SJSA1 (cell line): Measurements from ENCODE around the gene NUFIP2. TPM values are rescaled to one million over a fixed set of nuclear protein-coding genes. Genes with fewer than 3 reads are reported as not detected.
"Not testable (repeated sequence)": the region's sequence is repeated elsewhere in the genome, so short reads cannot be mapped to it uniquely, and the experiment has no call there.

Source experiments
- DNase-seq, 2 experiments: peaks; one replicate each; pipeline ENCODE4 v3.0.0-alpha.2; 2015 to 2020; ENCODE audit warnings: low spot score in 2 of 2, low read depth in 1 of 2
- H3K27ac ChIP-seq: fragments of 250-450 bp; sonication (Bioruptor Pico); 2 replicates; pipeline ENCODE4 v1.5.1; 2020; ENCODE audit warnings: mild to moderate bottlenecking, moderate library complexity
- H3K27me3 ChIP-seq: fragments of 250-450 bp; sonication (Bioruptor Pico); replicated peaks from 2 replicates; pipeline ENCODE4 v1.5.1; 2020; ENCODE audit warnings: mild to moderate bottlenecking, moderate library complexity
- H3K36me3 ChIP-seq: fragments of 250-450 bp; sonication (Bioruptor Pico); 2 replicates; pipeline ENCODE4 v1.5.1; 2020; ENCODE audit warnings: mild to moderate bottlenecking
- H3K4me1 ChIP-seq: fragments of 250-450 bp; sonication (Bioruptor Pico); replicated peaks from 2 replicates; pipeline ENCODE4 v1.6.1; 2021; ENCODE audit warnings: mild to moderate bottlenecking
- H3K4me3 ChIP-seq: fragments of 250-450 bp; sonication (Bioruptor Pico); 2 replicates; pipeline ENCODE4 v1.5.1; 2020; ENCODE audit warnings: mild to moderate bottlenecking
- H3K9me3 ChIP-seq: fragments of 250-450 bp; sonication (Bioruptor Pico); replicated peaks from 2 replicates; pipeline ENCODE4 v1.5.1; 2020; ENCODE audit warnings: mild to moderate bottlenecking
- total RNA-seq: library from RNA; depleted of rRNA; stranded (reverse); fragments of >200 nt; shearing (Covaris generic); gene quantifications from 2 replicates; pipeline ENCODE4 v1.2.3, GENCODE V29; 2014

The NUFIP2 gene
- total RNA-seq, 1 experiment from 2014 or later = 36.2 TPM

DNA sequence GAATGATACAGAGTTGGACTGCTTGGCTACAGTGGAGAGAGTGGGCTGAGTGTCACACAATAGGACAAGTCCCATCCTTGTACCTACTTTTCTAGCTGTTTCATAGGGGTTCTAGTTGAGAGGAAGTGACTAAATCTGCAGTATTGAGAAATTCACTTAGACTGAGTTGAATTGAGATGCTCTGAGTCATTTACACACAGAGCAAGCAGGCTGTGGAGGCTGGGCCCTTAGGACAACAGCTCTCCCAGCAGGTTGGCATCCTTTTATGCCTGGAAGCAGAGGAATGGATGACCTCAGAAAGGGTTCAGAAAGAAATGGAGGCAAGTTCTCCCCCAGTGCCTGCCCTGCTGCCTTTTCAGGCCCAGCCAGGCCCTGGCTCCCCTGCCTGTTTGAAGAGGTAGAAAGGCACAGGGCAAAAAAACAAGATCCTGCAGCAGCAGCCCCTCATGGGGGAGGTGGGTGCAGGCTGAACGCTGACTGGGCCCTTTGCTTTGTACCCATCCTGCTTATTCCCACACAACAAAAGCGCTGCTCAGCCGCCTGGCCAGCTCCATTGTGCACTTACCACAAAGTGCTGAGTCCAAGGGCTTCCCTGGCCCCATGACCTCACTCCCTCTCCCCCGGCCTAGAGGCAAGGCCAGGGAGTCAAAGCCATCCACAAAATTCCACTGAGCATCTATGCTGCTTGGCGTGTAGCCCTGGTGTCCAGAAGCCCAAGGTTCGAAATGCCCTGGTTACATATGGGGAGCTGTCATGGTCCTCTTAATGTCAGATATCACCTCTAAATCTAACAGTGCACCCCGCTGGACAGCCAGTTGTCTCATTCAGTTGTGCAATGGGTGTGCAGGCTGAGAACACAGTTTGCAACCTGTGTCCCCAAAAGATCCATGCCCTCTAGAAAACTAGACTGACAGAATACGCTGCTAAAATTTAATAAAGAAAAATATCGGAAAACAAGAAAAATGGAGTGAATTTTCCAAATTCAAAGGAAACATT, 52.7 kb downstream of the NUFIP2 start:
- no peaks in the 10 kb centered on the region for H3K27me3 ChIP-seq
- H3K4me3 ChIP-seq = no peak overlapping the region
- peaks cover 19% of the 10 kb centered on the region for H3K4me1 ChIP-seq
- H3K27ac ChIP-seq = peak overlapping the region; percentile 56
- H3K36me3 ChIP-seq = no peaks in the 10 kb centered on the region
- DNase-seq = peak; percentile 78 to 85
- no peaks in the 10 kb centered on the region; the same call in 1 of the 2 replicates for H3K9me3 ChIP-seq

DNA sequence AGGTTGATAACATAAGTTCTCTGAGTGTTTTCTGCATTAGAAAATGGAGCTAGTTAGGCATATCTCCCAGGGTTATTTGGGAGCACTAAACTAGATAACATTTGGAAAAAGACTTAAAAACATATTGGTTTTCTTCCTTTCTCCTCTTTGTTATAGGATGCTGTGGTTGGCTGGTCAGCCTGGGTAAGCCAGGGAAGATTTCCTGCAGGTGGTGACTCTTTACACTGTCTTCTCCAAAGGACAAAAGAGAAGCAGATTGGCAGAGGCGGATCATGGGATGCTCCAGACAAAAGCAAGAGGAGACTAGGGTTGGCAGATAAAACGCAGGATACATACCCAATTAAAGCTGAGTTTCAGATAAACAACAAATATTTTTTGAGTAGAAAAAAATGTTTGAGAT, 53.5 kb downstream of the NUFIP2 start:
- Histone ChIP-seq H3K36me3 (no peaks in the 10 kb centered on the region), H3K4me1 (peaks cover 19% of the 10 kb centered on the region), H3K27me3 (no peaks in the 10 kb centered on the region), H3K27ac (peak overlapping the region; percentile 56), H3K9me3 (no peaks in the 10 kb centered on the region; the same call in 1 of the 2 replicates), H3K4me3 (no peak overlapping the region)
- DNase-seq = no peak

DNA sequence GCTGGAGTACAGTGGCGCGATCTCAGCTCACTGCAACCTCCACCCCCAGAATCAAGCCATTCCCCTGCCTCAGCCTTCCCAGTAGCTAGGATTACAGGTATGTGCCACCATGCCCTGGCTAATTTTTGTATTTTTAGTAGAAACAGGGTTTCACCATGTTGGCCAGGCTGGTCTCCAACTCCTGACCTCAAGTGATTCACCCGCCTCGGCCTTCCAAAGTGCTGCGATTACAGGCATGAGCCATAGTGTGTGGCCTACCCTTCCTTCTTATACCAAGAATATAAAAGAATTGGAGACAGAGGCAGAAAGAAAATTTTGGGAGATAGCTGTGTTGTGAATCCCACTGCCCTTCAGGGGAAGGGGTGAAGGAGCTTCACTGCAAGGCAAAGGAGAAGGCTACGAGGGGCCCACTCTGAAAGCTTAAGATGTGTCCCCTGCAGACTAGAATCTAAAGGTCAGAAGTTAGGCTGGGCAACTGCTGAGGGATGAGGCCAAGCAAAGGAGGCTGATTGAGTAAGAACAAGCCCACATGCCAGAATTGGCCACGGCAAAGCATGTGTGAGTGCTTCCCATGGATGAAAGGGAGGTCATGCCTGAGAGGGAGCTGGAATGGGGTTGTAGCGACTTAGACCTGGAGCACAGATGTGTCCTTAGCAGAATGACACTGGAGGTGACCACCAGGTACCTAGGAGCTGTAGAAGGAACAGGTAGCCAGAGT, 55.7 kb downstream of the NUFIP2 start:
- no peaks in the 10 kb centered on the region for H3K36me3 ChIP-seq
- no peak for DNase-seq
- peaks cover 19% of the 10 kb centered on the region for H3K4me1 ChIP-seq
- no peaks in the 10 kb centered on the region; the same call in 1 of the 2 replicates for H3K9me3 ChIP-seq
- H3K27me3 ChIP-seq = no peaks in the 10 kb centered on the region
- no peak overlapping the region for H3K4me3 ChIP-seq
- H3K27ac ChIP-seq = no peak overlapping the region

DNA sequence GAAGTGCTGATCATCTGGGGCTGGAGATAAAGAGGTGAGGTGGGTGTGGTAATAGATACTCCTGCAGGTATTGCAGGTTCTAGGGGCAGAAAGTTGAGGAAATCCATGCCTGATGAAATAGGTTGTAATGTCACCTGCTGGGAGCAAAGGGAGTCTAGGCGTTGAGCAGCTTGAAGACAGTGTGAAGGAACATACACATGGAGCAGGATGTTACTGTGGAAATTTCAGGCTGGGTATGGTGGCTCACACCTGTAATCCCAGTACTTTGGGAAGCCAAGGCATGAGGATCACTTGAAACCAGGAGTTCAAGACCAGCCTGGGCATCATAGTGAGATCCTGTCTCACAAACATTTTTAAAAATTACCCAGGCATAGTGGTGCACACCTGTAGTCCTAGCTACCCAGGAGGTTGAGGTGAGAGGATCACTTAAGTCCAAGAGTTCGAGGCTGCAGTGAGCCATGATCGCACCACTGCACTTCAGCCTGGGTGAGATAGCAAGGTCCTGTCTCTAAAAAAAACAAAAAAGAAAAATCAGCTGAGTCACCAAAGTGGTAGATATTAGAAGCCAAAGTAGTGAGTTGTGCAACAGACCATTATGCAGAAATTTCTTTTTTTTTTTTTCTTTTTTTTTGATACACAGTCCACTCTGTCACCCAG, 56.3 kb downstream of the NUFIP2 start:
- H3K9me3 ChIP-seq = no peaks in the 10 kb centered on the region
- no peaks in the 10 kb centered on the region for H3K36me3 ChIP-seq
- no peak overlapping the region for H3K27ac ChIP-seq
- no peak for DNase-seq
- peaks cover 19% of the 10 kb centered on the region for H3K4me1 ChIP-seq
- no peak overlapping the region for H3K4me3 ChIP-seq
- no peaks in the 10 kb centered on the region for H3K27me3 ChIP-seq

DNA sequence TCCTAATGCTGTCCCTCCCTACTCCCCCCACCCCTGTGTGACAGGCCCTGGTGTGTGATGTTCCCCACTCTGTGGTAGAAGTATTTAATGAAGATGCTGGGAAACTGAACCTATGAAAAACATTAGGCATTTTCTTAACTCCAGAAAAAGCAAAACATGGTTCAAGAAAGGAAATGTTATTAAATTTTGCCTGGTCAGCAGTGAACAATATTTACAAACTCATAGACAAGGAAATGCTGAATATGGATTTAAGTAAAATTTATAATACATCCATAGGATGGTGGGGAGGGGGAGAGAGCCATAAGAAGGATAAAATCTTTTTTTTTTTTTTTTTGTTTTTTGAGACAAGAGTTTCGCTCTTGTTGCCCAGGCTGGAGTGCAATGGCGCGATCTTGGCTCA, 58.0 kb downstream of the NUFIP2 start:
- no peaks in the 10 kb centered on the region for H3K27me3 ChIP-seq
- H3K36me3 ChIP-seq = no peaks in the 10 kb centered on the region
- no peak overlapping the region for H3K4me3 ChIP-seq
- H3K9me3 ChIP-seq = no peaks in the 10 kb centered on the region
- peaks cover 8% of the 10 kb centered on the region for H3K4me1 ChIP-seq
- no peak overlapping the region for H3K27ac ChIP-seq
- DNase-seq = no peak

DNA sequence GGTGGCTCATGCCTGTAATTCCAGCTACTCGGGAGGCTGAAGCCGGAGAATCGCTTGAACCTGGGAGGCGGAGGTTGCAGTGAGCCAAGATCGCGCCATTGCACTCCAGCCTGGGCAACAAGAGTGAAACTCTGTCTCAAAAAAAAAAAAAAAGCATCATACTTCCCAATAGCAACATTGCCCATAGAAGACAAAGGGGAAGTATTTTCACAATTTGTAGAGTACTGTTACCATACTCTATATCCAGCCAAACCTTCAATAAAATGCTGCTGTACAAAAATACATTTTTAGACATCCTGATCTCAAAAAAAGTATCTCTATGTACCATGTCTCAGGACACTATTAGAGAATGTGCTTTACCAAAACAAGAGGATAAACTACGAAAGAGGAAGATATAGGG, 59.0 kb downstream of the NUFIP2 start:
- H3K27me3 ChIP-seq, H3K4me3 ChIP-seq, H3K36me3 ChIP-seq, H3K4me1 ChIP-seq, DNase-seq, H3K9me3 ChIP-seq, H3K27ac ChIP-seq: not testable (repeated sequence)

DNA sequence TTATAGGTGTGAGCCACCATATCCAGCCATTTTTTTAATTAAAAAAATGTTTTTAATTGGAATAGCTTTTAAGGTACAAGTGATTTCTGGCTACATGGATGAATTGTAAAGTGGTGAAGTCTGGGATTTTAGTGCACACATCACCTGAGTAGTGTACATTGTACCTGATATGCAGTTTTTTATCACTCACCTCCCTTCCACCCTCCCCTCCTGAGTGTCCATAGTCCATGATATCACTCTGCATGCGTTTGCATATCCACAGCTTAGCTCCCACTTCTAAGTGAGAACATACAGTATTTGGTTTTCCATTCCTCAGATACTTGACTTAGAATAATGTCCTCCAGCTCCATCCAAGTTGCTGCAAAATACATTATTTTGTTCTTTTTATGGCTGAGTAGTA, 60.6 kb downstream of the NUFIP2 start:
- H3K4me3 ChIP-seq = no peak overlapping the region
- no peak overlapping the region for H3K27ac ChIP-seq
- H3K9me3 ChIP-seq = no peaks in the 10 kb centered on the region
- no peaks in the 10 kb centered on the region for H3K4me1 ChIP-seq
- H3K27me3 ChIP-seq = no peaks in the 10 kb centered on the region
- DNase-seq = no peak
- H3K36me3 ChIP-seq = no peaks in the 10 kb centered on the region

DNA sequence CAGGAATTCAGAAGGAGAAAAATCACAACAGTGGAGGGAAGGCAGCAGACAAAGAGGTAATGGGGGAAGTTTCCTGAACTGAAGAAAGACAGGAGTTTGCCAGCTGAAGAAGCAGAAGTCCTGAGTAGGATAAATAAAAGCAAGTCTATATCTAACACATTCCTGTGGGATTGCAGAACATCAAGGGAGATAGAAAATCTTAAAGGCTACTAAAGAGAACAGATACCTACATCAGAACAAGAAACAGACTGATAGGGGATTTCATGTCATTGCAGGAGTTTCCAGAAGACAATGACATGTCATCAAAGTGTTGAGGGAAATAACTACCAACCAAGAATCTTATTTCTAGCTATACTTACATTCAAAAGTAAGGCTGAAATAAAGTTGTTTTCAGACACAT, 68.6 kb downstream of the NUFIP2 start:
- Histone ChIP-seq H3K4me1 (no peaks in the 10 kb centered on the region), H3K4me3 (no peak overlapping the region), H3K27ac (no peak overlapping the region), H3K9me3 (no peaks in the 10 kb centered on the region), H3K27me3 (no peaks in the 10 kb centered on the region), H3K36me3 (no peaks in the 10 kb centered on the region)
- no peak for DNase-seq

DNA sequence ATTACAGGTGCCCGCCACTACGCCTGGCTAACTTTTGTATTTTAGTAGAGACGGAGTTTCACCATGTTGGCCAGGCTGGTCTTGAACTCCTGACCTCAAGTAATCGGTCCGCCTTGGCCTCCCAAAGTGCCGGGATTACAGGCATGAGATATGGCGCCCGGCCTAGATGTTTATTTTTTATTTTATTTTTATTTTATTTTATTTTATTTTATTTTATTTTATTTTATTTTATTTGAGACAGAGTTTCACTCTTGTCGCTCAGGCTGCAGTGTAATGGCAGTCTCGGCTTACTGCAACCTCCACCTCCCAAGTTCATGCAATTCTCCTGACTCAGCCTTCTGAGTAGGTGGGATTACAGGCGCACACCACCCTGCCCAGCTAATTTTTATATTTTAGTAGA, 72.6 kb downstream of the NUFIP2 start:
- H3K4me1 ChIP-seq, H3K4me3 ChIP-seq, DNase-seq, H3K9me3 ChIP-seq, H3K27ac ChIP-seq, H3K27me3 ChIP-seq, H3K36me3 ChIP-seq: not testable (repeated sequence)

DNA sequence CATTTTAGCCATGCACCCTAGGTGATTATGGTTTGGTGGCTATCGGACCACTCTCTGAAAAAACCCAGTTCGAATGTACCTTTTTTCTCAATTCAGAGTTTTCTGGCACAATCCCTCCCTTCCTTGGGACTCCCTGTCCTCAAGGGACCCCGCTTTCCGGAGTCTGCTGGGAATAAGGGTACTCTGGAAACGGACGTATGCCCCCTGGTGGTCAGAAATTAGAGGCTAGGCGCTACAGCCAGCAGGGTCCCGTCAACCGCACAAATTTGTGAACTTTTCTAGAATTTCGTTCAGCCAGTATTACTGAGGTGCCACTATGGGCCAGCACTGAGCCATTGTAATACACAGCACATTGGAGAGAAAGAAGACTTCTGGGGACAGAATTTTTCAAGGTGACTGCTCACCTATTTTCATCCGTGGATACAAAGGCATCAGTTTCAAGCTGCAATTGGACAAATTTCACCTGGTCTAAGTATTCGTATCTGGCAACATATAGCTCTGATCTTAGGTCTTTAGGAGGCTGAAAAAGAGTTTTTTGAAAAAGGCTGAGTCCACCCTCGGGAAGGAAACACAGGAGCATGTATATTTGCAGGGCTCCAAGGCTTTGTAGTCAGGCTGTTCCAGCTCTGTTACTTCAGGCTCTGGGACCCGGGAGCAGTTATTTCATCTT, 74.4 kb downstream of the NUFIP2 start:
- Histone ChIP-seq H3K4me1 (peaks cover 3% of the 10 kb centered on the region; the same call in 1 of the 2 replicates), H3K9me3 (no peaks in the 10 kb centered on the region), H3K27ac (no peak overlapping the region), H3K27me3 (no peaks in the 10 kb centered on the region), H3K4me3 (no peak overlapping the region), H3K36me3 (no peaks in the 10 kb centered on the region)
- peak; percentile 61 to 83 for DNase-seq

DNA sequence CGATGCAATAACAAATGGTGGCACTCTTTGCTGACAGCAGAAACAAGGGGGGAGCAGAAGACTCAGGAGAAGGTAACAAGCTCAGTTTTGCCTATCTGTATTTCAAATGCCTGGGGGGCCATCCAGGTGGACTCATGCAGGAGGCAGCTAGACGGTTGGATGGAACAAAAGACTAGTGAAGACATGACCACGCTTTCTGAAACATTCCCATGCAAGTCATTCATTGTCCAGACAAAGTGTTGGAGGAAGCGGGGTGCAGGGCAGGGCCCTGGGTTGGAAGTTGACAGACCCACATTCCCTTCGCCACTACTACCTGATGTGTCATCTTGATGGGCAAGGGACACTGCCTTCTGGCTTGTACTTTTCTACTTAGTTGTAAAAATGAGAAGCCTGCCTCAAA, 77.1 kb downstream of the NUFIP2 start:
- H3K27me3 ChIP-seq = no peaks in the 10 kb centered on the region
- no peak for DNase-seq
- peaks cover 3% of the 10 kb centered on the region; the same call in 1 of the 2 replicates for H3K4me1 ChIP-seq
- no peak overlapping the region for H3K27ac ChIP-seq
- H3K9me3 ChIP-seq = no peaks in the 10 kb centered on the region
- no peaks in the 10 kb centered on the region for H3K36me3 ChIP-seq
- H3K4me3 ChIP-seq = no peak overlapping the region

DNA sequence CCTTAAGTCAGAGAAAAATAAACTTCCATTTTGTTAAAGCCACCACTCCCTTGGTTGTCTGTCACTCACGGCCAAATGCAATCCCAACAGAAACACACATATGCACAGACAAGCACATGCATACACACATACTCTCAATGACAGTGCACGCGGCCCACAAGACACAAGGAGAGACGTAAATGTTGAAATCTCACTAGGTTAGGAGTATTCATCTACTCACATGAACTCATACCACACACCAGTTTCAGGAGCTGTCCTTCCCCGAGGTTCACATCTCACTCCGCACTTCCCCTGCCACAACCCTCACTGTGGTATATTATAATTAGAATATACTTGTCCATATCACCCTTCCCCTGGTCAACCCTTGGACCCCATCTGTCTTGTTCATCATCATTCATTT, 77.8 kb downstream of the NUFIP2 start:
- Histone ChIP-seq H3K9me3 (no peaks in the 10 kb centered on the region), H3K27ac (no peak overlapping the region), H3K4me3 (no peak overlapping the region), H3K27me3 (no peaks in the 10 kb centered on the region), H3K4me1 (peaks cover 3% of the 10 kb centered on the region; the same call in 1 of the 2 replicates), H3K36me3 (no peaks in the 10 kb centered on the region)
- DNase-seq = no peak

DNA sequence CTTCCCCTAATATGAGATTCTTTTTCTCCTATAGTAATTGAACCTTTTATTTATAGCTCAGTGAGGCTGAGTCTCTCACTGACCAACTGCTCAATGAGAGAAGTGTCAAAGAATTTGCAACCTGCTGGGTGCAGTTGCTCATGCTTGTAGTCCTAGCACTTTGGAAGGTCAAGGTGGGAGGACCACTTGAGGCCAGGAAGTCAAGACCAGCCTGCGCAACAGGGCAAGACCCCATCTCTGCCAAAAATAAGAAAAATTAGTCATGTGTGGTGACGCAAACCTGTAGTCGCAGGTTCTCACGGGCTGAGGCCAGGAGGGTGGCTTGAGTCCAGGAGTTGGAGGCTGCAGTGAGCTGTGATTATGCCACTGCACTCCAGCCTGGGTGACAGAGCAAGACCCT, 78.2 kb downstream of the NUFIP2 start:
- Histone ChIP-seq H3K36me3 (no peaks in the 10 kb centered on the region), H3K4me3 (no peak overlapping the region), H3K27me3 (no peaks in the 10 kb centered on the region), H3K27ac (no peak overlapping the region), H3K4me1 (peaks cover 3% of the 10 kb centered on the region; the same call in 1 of the 2 replicates), H3K9me3 (no peaks in the 10 kb centered on the region)
- no peak for DNase-seq
